HEK293 (cell line): Measurements from ENCODE around the gene SMIM1.

Experiments
- CTCF ChIA-PET: fragments of 350-600 bp; formaldehyde crosslinking; extraction: SDS; loops from one replicate; lab custom pipeline; 2021; ENCODE audit warnings: antibody characterized with exemption; lab: Yijun Ruan, JAX
- POLR2A ChIA-PET: fragments of 300-600 bp; formaldehyde crosslinking; extraction: SDS; loops from one replicate; lab custom pipeline; 2020; ENCODE audit warnings: antibody characterized with exemption, inconsistent platforms; lab: Yijun Ruan, JAX
- H3K27ac ChIP-seq: fragments of 200-500 bp; sonication (Bioruptor generic); 2 replicates; pipeline ENCODE4 v1.5.1; 2014; ENCODE audit warnings: low read depth, low read length, control low read depth, inconsistent platforms; ENCODE audit errors: extremely low read depth
- H3K36me3 ChIP-seq, 2 experiments: fragments of 200-500 bp in 1 of 2; sonication (Bioruptor generic) in 1 of 2; 1 replicate in 1 of 2; 2 replicates in 1 of 2; pipeline ENCODE4 v1.5.1; 2014 to 2017; ENCODE audit warnings: inconsistent platforms in 2 of 2, low read length in 2 of 2; ENCODE audit not compliant: control insufficient read depth in 2 of 2, insufficient read depth in 1 of 2
- H3K4me1 ChIP-seq: fragments of 200-500 bp; sonication (Bioruptor generic); 2 replicates; pipeline ENCODE4 v1.5.1; 2014; ENCODE audit warnings: mild to moderate bottlenecking, low read length, inconsistent platforms; ENCODE audit not compliant: control insufficient read depth, insufficient read depth
- H3K4me3 ChIP-seq: 2 replicates; pipeline ENCODE4 v1.5.1; 2011; ENCODE audit warnings: low read depth, mild to moderate bottlenecking, control low read depth, low read length, moderate library complexity
- H3K9me3 ChIP-seq: fragments of 200-500 bp; sonication (Bioruptor generic); 2 replicates; pipeline ENCODE4 v1.5.1; 2014; ENCODE audit warnings: low read depth, low read length, inconsistent platforms; ENCODE audit not compliant: control insufficient read depth, insufficient read depth
- GLIS1 ChIP-seq: fragments of 450-650 bp; formaldehyde crosslinking; IDR thresholded peaks from 2 replicates; pipeline ENCODE4 v1.5.1; 2016; ENCODE audit warnings: missing biosample characterization, missing genetic modification characterization
- KLF7 ChIP-seq: fragments of 450-650 bp; formaldehyde crosslinking; IDR thresholded peaks from 2 replicates; pipeline ENCODE4 v1.5.1; 2016; ENCODE audit warnings: missing biosample characterization, missing genetic modification characterization, borderline replicate concordance
- MEIS1 ChIP-seq: sonication (generic); formaldehyde crosslinking; IDR thresholded peaks from 2 replicates; pipeline ENCODE4 v1.8.1; 2022; ENCODE audit warnings: missing genetic modification reagents, mild to moderate bottlenecking, borderline replicate concordance
- MYNN ChIP-seq: fragments of 450-650 bp; formaldehyde crosslinking; IDR thresholded peaks from 2 replicates; pipeline ENCODE4 v1.5.1; 2016; ENCODE audit warnings: missing biosample characterization, missing genetic modification characterization, borderline replicate concordance
- MZF1 ChIP-seq: fragments of 450-650 bp; formaldehyde crosslinking; IDR thresholded peaks from 2 replicates; pipeline ENCODE4 v1.5.1; 2017; ENCODE audit warnings: missing biosample characterization, missing genetic modification characterization, borderline replicate concordance
- YY1 ChIP-seq: fragments of 450-650 bp; formaldehyde crosslinking; IDR thresholded peaks from 2 replicates; pipeline ENCODE4 v1.5.1; 2018; ENCODE audit warnings: missing biosample characterization, missing genetic modification characterization
- ZBTB17 ChIP-seq: fragments of 450-650 bp; formaldehyde crosslinking; IDR thresholded peaks from 2 replicates; pipeline ENCODE4 v1.5.1; 2016; ENCODE audit warnings: missing biosample characterization, missing genetic modification characterization
- ZBTB48 ChIP-seq: fragments of 450-650 bp; formaldehyde crosslinking; IDR thresholded peaks from 2 replicates; pipeline ENCODE4 v1.5.1; 2016; ENCODE audit warnings: missing biosample characterization, missing genetic modification characterization
- ZBTB8A ChIP-seq: fragments of 450-650 bp; formaldehyde crosslinking; IDR thresholded peaks from 2 replicates; pipeline ENCODE4 v1.5.1; 2016; ENCODE audit warnings: missing biosample characterization, missing genetic modification characterization
- ZNF133 ChIP-seq: fragments of 450-650 bp; formaldehyde crosslinking; IDR thresholded peaks from 2 replicates; pipeline ENCODE4 v1.5.1; 2016; ENCODE audit warnings: missing biosample characterization, missing genetic modification characterization
- ZNF292 ChIP-seq: fragments of 450-650 bp; formaldehyde crosslinking; IDR thresholded peaks from 2 replicates; pipeline ENCODE4 v1.5.1; 2016; ENCODE audit warnings: low read depth, missing biosample characterization, missing genetic modification characterization, borderline replicate concordance
- ZNF302 ChIP-seq: fragments of 450-650 bp; formaldehyde crosslinking; IDR thresholded peaks from 2 replicates; pipeline ENCODE4 v1.5.1; 2016; ENCODE audit warnings: missing biosample characterization, missing genetic modification characterization, low read depth
- ZNF510 ChIP-seq: fragments of 450-650 bp; formaldehyde crosslinking; IDR thresholded peaks from 2 replicates; pipeline ENCODE4 v1.5.1; 2018; ENCODE audit warnings: mild to moderate bottlenecking, missing genetic modification characterization, missing biosample characterization; ENCODE audit not compliant: insufficient replicate concordance
- ZNF514 ChIP-seq: fragments of 450-650 bp; formaldehyde crosslinking; IDR thresholded peaks from 2 replicates; pipeline ENCODE4 v1.5.1; 2016; ENCODE audit warnings: missing biosample characterization, missing genetic modification characterization
- ZNF560 ChIP-seq: fragments of 450-650 bp; formaldehyde crosslinking; IDR thresholded peaks from 2 replicates; pipeline ENCODE4 v1.5.1; 2017; ENCODE audit warnings: missing biosample characterization, missing genetic modification characterization, borderline replicate concordance
- ZNF623 ChIP-seq: fragments of 450-650 bp; formaldehyde crosslinking; IDR thresholded peaks from 2 replicates; pipeline ENCODE4 v1.5.1; 2016; ENCODE audit warnings: missing biosample characterization, missing genetic modification characterization
- TF ChIP-seq, protein P1 (sequence below): fragments of 450-650 bp; formaldehyde crosslinking; IDR thresholded peaks from 2 replicates; pipeline ENCODE4 v1.5.1; 2016; ENCODE audit warnings: missing biosample characterization, missing genetic modification characterization, borderline replicate concordance
- TF ChIP-seq, protein P2 (sequence below): fragments of 450-650 bp; formaldehyde crosslinking; IDR thresholded peaks from 2 replicates; pipeline ENCODE4 v1.5.1; 2016; ENCODE audit warnings: missing biosample characterization, missing genetic modification characterization
- TF ChIP-seq, protein P3 (sequence below): fragments of 450-650 bp; formaldehyde crosslinking; IDR thresholded peaks from 2 replicates; pipeline ENCODE4 v1.5.1; 2016; ENCODE audit warnings: missing biosample characterization, missing genetic modification characterization
- TF ChIP-seq, protein P4 (sequence below): fragments of 450-650 bp; IDR thresholded peaks from 2 replicates; pipeline ENCODE4 v1.5.1; 2018; ENCODE audit warnings: missing biosample characterization, missing genetic modification characterization

The SMIM1 gene

DNA sequence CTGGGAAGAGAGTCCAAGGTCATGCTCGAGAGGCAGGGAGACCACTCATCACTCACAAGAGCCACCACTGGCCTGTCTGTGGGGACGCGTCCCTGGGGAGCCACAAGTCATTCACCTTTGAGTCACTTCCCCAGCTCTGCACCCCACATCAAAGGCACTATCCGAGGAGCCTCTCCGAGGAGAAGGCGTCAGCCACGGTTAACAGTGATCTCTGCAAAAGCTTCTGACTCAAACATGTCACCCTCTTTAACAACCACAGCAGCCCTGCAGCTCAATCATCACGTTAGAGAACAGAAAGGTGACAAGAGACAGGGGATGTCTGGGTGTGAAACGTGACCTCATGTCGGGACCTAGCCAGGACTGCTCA lies 14.8 kb downstream of the SMIM1 start:
- no peaks in the 10 kb centered on the region for H3K9me3 ChIP-seq
- no peak overlapping the region for H3K27ac ChIP-seq
- CTCF ChIA-PET = no interaction called here
- TF ChIP-seq ZNF302 (tag by site-specific recombination) = no peak
- TF ChIP-seq ZBTB17 (tag by site-specific recombination) = no peak
- TF ChIP-seq, protein P1, sequence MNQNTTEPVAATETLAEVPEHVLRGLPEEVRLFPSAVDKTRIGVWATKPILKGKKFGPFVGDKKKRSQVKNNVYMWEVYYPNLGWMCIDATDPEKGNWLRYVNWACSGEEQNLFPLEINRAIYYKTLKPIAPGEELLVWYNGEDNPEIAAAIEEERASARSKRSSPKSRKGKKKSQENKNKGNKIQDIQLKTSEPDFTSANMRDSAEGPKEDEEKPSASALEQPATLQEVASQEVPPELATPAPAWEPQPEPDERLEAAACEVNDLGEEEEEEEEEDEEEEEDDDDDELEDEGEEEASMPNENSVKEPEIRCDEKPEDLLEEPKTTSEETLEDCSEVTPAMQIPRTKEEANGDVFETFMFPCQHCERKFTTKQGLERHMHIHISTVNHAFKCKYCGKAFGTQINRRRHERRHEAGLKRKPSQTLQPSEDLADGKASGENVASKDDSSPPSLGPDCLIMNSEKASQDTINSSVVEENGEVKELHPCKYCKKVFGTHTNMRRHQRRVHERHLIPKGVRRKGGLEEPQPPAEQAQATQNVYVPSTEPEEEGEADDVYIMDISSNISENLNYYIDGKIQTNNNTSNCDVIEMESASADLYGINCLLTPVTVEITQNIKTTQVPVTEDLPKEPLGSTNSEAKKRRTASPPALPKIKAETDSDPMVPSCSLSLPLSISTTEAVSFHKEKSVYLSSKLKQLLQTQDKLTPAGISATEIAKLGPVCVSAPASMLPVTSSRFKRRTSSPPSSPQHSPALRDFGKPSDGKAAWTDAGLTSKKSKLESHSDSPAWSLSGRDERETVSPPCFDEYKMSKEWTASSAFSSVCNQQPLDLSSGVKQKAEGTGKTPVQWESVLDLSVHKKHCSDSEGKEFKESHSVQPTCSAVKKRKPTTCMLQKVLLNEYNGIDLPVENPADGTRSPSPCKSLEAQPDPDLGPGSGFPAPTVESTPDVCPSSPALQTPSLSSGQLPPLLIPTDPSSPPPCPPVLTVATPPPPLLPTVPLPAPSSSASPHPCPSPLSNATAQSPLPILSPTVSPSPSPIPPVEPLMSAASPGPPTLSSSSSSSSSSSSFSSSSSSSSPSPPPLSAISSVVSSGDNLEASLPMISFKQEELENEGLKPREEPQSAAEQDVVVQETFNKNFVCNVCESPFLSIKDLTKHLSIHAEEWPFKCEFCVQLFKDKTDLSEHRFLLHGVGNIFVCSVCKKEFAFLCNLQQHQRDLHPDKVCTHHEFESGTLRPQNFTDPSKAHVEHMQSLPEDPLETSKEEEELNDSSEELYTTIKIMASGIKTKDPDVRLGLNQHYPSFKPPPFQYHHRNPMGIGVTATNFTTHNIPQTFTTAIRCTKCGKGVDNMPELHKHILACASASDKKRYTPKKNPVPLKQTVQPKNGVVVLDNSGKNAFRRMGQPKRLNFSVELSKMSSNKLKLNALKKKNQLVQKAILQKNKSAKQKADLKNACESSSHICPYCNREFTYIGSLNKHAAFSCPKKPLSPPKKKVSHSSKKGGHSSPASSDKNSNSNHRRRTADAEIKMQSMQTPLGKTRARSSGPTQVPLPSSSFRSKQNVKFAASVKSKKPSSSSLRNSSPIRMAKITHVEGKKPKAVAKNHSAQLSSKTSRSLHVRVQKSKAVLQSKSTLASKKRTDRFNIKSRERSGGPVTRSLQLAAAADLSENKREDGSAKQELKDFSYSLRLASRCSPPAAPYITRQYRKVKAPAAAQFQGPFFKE (tag by site-specific recombination) = no peak
- no peak for TF ChIP-seq YY1 (tag by site-specific recombination)
- no peak for TF ChIP-seq MZF1
- no peak for TF ChIP-seq ZNF133 (tag by site-specific recombination)
- no peak for TF ChIP-seq GLIS1 (tag by site-specific recombination)
- no peak for TF ChIP-seq ZBTB8A (tag by site-specific recombination)
- TF ChIP-seq, protein P2, sequence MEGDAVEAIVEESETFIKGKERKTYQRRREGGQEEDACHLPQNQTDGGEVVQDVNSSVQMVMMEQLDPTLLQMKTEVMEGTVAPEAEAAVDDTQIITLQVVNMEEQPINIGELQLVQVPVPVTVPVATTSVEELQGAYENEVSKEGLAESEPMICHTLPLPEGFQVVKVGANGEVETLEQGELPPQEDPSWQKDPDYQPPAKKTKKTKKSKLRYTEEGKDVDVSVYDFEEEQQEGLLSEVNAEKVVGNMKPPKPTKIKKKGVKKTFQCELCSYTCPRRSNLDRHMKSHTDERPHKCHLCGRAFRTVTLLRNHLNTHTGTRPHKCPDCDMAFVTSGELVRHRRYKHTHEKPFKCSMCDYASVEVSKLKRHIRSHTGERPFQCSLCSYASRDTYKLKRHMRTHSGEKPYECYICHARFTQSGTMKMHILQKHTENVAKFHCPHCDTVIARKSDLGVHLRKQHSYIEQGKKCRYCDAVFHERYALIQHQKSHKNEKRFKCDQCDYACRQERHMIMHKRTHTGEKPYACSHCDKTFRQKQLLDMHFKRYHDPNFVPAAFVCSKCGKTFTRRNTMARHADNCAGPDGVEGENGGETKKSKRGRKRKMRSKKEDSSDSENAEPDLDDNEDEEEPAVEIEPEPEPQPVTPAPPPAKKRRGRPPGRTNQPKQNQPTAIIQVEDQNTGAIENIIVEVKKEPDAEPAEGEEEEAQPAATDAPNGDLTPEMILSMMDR (tag by site-specific recombination) = no peak
- no peak for TF ChIP-seq ZNF510 (tag by site-specific recombination)
- no peaks in the 10 kb centered on the region for H3K4me1 ChIP-seq
- no peak overlapping the region for H3K4me3 ChIP-seq
- POLR2A ChIA-PET = interaction anchor here (0.6 to 0.7 kb wide), 2 partner anchors 13 to 73 kb away, joined by 3 read pairs; no protein-coding TSS in a partner anchor
- peaks cover 24 to 95% of the 10 kb centered on the region in 2 experiments; a peak in 2 of 3 replicates for H3K36me3 ChIP-seq

DNA sequence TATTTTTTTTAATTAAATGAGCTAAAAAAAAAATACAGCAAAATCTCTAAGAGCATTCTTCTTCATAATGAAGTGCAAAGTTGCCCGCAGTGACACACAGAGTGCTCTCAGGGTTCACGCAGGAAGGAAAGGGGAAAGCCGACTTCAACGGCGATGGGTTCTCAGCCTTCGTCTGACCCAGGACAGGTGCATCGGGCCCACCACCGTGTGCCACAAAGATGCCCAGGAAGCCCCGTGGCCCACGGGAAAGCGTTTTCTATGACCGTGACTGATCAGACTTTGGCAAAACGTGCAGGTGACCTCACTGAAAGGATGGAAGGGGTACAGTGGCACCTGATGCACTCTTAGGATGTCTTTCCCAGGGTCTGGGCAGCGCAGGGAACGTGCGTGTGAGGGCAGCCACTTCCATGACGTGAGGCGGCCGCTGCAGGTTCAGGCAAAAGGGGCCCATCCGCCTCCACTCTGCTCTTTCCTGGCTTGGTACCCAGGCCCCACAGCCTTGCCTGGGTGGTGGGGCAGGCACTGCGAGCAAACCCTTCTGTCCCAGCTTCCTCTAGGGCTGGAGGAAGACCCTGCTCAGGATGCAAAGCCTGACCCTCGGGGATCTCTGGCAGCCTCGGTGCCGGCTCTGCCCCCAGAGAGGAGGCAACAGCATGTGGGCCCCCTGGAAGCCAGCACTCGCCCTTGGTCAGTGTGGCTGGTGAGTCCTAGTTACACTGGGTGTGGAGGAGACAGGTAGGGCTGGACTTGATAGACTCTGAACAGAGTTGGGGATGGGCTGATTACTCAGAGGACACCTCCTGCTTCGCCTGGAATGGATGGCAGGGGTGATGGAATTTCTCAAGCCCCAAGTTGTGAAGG lies 15.4 kb downstream of the SMIM1 start:
- CTCF ChIA-PET = no interaction called here
- Histone ChIP-seq H3K9me3 (no peaks in the 10 kb centered on the region), H3K36me3 (peaks cover 23 to 95% of the 10 kb centered on the region in 2 experiments; a peak in 2 of 3 replicates), H3K27ac (no peak overlapping the region), H3K4me3 (no peak overlapping the region), H3K4me1 (no peaks in the 10 kb centered on the region)
- POLR2A ChIA-PET = interaction anchor here (0.6 to 0.7 kb wide), 2 partner anchors 14 to 74 kb away, joined by 3 read pairs; no protein-coding TSS in a partner anchor
- TF ChIP-seq ZNF514 (no peak), ZNF292 (tag by site-specific recombination) (no peak), MYNN (no peak), MEIS1 (CRISPR knock-in tag) (no peak), KLF7 (tag by site-specific recombination) (no peak), ZNF560 (no peak), ZBTB48 (tag by site-specific recombination) (no peak), ZNF623 (tag by site-specific recombination) (no peak)
- TF ChIP-seq, protein P3, sequence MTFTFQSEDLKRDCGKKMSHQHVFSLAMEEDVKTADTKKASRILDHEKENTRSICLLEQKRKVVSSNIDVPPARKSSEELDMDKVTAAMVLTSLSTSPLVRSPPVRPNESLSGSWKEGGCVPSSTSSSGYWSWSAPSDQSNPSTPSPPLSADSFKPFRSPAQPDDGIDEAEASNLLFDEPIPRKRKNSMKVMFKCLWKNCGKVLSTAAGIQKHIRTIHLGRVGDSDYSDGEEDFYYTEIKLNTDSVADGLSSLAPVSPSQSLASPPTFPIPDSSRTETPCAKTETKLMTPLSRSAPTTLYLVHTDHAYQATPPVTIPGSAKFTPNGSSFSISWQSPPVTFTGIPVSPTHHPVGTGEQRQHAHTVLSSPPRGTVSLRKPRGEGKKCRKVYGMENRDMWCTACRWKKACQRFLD = no peak
- TF ChIP-seq, protein P4, sequence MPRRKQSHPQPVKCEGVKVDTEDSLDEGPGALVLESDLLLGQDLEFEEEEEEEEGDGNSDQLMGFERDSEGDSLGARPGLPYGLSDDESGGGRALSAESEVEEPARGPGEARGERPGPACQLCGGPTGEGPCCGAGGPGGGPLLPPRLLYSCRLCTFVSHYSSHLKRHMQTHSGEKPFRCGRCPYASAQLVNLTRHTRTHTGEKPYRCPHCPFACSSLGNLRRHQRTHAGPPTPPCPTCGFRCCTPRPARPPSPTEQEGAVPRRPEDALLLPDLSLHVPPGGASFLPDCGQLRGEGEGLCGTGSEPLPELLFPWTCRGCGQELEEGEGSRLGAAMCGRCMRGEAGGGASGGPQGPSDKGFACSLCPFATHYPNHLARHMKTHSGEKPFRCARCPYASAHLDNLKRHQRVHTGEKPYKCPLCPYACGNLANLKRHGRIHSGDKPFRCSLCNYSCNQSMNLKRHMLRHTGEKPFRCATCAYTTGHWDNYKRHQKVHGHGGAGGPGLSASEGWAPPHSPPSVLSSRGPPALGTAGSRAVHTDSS (tag by site-specific recombination) = no peak
- TF ChIP-seq, protein P2 (tag by site-specific recombination) = no peak
